HG03571 (cell line): Measurements from ENCODE around the gene HRAS.

ENCODE experiments used
- ATAC-seq: cut with Tn5 transposase; IDR thresholded peaks from one replicate; pipeline ENCODE4 v1.9.1; 2021; ENCODE audit not compliant: unreplicated experiment

The HRAS gene

GRCh38 chr11:497565-498296 is 37.6 kb downstream of the HRAS start:
- ATAC-seq, result no peak

GRCh38 chr11:496834-497564 is 38.4 kb downstream of the HRAS start:
- ATAC-seq, result no peak

DNA sequence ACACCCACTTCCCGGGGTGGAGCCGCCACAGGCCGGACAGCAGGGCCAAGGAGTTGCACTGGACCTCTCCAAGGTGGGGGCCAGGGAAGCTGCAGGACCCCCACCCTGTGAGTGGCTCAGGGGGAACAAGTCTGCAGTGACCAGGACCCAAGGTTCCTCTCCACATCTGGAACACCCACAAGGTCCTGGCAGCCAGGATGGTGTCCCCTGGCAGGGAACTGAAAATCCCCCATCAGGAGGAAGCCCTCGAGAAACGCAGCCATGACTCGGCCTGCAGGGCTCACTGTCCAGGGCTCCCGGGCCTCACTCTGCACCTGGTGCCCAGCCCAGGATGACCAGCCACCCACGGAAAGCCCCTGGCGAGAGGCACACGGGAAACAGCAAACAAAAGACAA is 39.8 kb downstream of the HRAS start:
- no peak for ATAC-seq

GRCh38 chr11:494761-495536 is 40.4 kb downstream of the HRAS start:
- ATAC-seq, result no peak

DNA sequence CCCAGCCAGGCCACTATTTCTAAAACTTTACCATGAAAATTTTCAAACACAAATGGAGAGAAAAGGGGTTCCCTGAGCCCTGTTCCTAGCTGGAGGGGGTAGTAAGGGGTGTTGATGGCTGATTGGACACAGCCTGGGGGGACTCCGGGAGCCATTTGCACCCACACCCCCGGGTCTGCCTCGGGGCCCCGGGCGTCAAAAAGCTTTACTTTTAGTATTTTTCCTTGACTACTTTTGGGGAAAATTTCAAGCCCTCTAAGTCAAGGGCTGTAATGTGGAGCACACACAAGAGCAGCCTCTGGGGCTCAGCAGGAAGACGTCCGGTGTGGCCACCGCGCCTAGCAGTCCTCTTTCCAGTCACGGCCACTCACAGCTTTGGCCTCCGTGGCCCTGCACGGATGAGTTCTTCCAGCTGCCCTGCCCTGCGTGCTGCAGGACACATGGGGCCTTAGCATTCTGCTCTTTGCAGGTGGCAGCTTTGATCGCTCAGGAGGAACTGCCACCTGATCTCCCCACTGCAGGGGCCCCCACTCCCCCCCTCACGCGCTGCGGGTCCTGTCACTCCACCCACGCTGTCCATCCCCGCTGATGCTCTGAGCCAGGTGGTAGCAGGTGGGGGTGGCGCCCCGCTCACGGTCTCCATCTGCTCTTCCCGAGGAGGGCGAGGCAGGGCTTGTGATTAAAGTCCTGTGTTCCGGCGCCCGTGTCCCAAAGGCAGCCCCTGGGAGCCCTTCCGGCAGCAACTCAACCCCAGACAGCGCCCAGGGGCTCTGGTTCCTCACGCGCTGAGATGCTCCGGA is 42.7 kb downstream of the HRAS start:
- ATAC-seq, result no peak

DNA sequence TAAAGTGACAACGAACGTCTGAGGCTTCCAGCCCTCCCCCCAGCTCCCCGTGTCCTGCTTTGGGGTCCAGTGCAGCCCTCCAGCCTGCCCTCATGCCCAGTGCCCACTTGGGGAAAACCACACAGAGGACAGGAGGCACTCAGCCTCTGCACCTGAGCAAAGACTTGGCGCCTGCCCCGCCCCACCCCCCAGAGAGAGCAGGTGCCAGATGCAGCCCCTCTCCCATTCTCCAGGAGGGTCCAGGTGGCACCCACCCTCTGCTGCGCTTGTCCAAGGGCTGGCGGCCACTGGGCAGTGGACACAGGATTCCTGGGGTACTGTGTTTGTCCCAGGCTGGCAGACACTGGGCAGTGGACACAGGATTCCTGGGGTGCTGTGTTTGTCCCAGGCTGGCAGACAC is 44.0 kb downstream of the HRAS start:
- ATAC-seq, result no peak

DNA sequence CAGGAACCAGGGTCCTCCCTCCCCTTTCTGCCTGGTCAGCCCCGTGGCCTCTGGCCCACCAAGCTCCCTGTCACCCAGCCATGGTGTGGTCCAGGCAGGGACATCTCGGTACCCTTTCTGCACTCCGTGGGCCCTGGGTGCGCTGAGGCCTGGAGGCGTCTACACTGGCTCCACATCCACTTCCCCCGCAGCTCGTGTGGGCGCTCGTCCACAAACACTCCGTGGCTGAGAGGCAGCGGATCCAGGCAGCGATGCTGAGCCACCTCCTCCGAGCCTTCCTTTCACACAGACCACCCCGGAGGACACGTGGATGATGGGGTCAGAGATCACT is 44.5 kb downstream of the HRAS start:
- ATAC-seq, result no peak

DNA sequence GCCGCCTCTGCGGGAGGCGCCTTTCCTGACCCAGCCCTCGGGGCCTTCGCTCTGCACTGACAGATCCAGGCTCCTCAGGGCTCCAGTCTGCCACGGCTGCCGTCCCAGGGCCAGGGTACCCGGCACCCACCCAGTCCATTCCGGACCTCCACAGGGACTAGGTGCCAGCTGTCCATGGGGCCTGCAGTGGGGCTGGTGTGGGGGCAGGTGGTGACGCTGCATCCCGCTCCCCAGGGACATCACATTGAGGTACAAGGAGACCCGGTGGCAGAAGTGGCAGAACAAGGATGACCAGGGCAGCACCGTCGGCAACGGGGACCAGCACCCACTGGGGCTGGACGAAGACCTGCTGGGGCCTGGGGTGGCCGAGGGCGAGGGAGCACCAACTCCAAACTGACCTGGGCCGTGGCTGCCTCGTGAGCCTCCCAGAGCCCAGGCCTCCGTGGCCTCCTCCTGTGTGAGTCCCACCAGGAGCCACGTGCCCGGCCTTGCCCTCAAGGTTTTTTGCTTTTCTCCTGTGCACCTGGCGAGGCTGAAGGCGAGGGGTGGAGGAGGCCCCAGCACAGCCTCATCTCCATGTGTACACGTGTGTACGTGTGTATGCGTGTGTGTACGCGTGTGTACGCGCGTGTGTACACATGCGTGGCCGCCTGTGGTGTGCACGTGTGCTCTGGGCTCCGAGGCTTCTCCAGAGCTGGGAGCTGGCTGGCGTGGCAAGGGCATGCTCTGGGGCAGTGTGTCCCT is 45.0 kb downstream of the HRAS start:
- ATAC-seq, result no peak

DNA sequence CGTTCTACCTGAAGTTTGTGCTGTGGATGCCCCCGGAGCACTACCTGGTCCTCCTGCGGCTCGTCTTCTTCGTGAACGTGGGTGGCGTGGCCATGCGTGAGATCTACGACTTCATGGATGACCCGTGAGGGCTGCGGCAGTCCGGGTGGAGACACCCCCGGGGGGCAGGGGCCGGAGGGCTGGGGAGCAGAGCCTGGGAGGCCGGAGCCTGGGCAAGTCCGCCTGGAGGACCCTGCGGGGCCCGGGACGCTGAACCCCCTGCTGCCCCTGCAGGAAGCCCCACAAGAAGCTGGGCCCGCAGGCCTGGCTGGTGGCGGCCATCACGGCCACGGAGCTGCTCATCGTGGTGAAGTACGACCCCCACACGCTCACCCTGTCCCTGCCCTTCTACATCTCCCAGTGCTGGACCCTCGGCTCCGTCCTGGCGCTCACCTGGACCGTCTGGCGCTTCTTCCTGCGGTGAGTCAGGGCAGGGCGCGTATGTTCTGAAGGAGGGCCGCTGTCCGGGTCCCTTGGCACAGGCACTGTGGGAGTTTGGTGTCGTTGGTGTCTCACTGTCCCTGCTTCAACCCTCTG is 45.7 kb downstream of the HRAS start:
- ATAC-seq, result no peak

DNA sequence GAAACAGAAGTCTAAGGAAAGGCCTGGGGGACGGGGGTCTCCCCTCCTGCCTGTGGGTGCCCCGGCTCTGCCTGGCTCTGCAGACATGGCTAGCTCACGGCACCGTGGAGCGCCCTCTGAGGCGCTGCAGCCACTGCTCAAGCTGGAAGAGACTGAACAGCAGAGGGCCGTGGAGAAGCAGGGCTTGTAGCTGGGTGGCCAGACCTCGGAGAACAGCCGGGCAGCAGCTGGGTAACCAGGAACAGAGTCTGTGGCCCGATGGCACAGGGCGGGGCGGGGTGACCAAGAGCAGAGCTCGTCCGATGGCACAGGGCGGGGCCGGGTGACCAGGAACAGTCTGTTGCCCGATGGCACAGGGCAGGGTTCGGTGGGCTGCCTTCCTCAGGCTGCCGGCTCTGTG is 46.4 kb downstream of the HRAS start:
- no peak for ATAC-seq

- ATAC-seq, result no peak
Measured at GRCh38 chr11:488579-488978, 46.8 kb downstream of the HRAS start.

DNA sequence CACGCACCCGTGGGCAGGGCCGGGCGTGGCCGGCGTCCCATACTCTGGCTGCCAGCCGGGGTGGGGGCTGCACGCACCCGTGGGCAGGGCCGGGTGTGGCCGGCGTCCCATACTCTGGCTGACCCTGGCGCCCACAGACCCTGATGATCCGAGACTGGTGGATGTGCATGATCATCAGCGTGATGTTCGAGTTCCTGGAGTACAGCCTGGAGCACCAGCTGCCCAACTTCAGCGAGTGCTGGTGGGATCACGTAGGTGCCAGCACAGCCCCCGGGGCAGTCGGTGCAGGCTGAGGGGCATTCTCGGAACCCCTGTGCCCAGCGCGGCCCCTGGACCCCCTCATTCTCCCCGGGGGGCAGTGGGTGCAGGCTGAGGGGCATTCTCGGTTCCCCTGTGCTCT is 47.3 kb downstream of the HRAS start:
- no peak for ATAC-seq

DNA sequence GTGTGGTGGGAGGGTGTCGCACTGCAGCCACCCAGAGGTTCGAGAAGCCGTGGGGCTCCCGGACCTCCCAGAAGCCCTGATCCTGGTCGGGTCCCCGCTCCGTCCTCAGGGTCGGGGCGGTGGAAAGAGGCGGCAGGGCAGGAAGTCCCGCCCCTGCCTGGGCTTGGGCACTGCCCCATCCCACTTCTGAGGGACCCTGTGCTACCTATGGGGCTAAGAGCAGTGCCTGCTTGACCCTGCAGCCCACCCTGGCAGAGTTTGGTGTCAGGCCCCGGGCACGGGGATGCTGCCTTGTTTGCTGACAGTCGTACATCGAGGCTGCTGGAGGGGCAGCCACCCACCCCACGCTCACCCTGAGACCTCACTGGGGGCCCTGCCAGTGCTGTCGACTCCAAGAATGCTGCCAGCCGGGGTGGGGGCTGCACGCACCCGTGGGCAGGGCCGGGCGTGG is 47.8 kb downstream of the HRAS start:
- no peak for ATAC-seq

GRCh38 chr11:486189-486588 is 49.2 kb downstream of the HRAS start:
- ATAC-seq, result no peak

- no peak for ATAC-seq
Measured at GRCh38 chr11:484616-485015, 50.8 kb downstream of the HRAS start.
